NT2/D1 (cell line): ENCODE measurements around the gene NUDT7.

Experiments
- SUZ12 ChIP-seq: IDR thresholded peaks from 2 replicates; pipeline ENCODE4 v1.6.1; 2011; ENCODE audit not compliant: insufficient read length, insufficient read depth; ENCODE audit errors: extremely low read depth
- ZNF274 ChIP-seq: IDR thresholded peaks from 2 replicates; pipeline ENCODE4 v1.6.1; 2011; ENCODE audit warnings: mild to moderate bottlenecking, low read depth, low read length

- TF ChIP-seq ZNF274 (no peak), SUZ12 (no peak)
Measured at GRCh38 chr16:77784441-77785372, 62.4 kb downstream of the NUDT7 start.
